ENCODE data around the gene ZBP1.

The ZBP1 gene

DNA sequence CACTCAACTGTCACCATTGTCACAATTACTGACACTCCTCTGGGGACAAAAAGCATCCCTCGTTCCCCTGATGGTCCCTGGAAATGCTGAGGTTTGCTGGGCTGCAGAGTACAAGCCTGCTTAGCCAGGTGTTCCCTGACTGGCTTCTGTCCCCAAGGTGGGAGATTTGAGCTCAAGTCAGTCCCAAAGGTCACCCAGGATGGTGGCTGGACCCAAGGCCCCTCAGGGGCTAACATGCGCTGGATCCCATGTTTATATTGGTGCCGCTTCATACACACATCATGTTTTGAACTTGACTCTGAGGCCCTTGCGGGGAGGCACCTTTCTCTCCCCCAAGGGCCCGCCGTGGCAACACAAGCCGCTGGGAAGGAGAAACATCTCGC lies 45.4 kb upstream of the ZBP1 start:
- no peak for DNase-seq (ENCODE audit: low read depth)
- TF ChIP-seq, protein P1, sequence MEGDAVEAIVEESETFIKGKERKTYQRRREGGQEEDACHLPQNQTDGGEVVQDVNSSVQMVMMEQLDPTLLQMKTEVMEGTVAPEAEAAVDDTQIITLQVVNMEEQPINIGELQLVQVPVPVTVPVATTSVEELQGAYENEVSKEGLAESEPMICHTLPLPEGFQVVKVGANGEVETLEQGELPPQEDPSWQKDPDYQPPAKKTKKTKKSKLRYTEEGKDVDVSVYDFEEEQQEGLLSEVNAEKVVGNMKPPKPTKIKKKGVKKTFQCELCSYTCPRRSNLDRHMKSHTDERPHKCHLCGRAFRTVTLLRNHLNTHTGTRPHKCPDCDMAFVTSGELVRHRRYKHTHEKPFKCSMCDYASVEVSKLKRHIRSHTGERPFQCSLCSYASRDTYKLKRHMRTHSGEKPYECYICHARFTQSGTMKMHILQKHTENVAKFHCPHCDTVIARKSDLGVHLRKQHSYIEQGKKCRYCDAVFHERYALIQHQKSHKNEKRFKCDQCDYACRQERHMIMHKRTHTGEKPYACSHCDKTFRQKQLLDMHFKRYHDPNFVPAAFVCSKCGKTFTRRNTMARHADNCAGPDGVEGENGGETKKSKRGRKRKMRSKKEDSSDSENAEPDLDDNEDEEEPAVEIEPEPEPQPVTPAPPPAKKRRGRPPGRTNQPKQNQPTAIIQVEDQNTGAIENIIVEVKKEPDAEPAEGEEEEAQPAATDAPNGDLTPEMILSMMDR (conservative IDR thresholded peaks at IDR 0.05; ENCODE audit: low read depth, low read length), result no peak
- no peak overlapping the region for H3K4me3 ChIP-seq (ENCODE audit: low read length)

DNA sequence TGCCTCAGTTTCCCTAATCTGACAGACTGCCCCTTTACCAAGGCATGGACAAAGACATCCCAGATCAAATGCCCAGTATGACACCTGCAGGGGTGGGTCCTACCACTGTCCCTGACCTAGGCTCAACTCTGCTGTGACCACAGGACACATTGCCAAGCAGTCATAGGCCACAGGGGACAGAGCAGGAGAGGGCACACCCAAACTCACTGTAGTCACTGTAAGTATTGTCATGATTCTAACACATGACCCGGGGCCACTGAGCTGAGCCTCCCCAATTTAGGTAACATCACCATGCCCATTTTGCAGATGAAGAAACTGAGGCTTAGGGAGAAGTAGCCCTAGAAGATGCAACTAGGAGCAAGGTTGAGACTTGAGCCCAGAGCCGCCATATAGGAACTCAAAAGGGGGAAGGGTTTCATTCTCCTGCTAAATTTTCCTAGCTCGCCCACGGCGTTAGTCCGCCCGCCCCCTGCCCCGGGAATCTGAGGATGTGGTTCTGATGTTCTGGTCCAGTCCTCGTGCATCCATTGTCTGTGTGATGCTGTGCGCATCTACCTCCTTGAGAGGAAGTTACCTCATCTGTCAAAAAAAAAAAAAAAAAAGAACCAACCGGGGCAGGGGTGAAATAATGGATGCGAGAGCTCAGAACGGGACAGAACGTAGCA lies 44.8 kb upstream of the ZBP1 start:
- no peak for DNase-seq (ENCODE audit: low read depth)
- TF ChIP-seq, protein P1 (conservative IDR thresholded peaks at IDR 0.05; ENCODE audit: low read depth, low read length), result no peak
- no peak overlapping the region for H3K4me3 ChIP-seq (ENCODE audit: low read length)

DNA sequence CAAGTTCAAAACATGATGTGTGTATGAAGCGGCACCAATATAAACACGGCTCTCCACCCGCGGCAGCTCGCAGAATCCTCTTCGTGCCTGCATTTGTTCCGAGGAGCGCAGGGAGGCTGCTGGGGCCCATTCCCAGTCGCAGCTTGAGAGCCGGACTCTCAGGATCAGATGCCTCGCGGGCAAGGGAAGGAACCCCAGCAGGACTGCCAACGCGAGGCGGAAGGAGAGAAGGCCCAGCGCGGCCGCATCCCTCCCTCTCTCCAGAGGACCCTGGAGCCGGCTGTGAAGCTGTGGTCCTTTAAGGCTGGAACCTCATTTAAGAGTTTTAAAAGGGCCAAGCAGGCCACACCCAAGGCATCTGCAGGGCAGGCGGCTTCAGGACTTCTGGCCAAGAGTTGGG lies 44.2 kb upstream of the ZBP1 start:
- DNase-seq (ENCODE audit: low read depth), result no peak
- no peak overlapping the region for H3K4me3 ChIP-seq (ENCODE audit: low read length)
- TF ChIP-seq, protein P1 (conservative IDR thresholded peaks at IDR 0.05; ENCODE audit: low read depth, low read length), result no peak

DNA sequence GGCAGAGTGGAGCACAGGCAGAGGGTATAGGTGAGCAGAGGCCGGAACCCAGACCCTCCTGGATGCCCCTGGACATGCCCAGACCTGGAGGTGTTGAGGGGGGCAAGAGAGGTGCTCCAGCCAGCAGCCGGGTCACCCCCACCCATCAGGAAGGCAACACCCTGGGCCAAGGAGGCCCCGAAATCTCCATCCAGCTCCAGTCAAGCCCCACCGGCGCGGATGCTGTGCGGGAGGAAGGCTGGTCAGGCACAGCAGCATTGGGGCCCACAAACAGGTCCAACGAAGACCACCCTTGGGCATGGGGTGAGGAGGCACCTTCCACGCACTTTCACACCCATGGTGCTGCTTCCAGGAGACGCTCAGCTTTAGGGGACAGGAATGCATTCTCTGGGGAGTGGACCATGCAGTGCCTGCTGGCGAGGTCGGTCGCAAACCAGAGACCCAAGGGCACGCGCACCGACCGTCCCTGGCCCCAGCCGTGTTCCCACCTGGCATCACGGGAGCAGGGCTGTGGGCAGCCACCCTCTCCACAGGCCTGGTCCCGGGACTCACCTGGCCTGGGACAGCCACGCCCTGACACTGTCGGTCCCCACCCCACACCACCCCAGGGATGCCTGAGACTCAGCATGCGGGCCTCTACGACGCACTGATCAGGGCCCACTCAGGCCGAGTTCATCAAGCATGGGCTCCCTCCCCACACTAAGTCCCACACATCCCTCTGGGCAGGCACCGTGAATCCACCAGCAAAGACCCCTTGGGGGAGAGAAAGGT lies 43.6 kb upstream of the ZBP1 start:
- H3K4me3 ChIP-seq (ENCODE audit: low read length), result no peak overlapping the region
- DNase-seq (ENCODE audit: low read depth), result no peak
- TF ChIP-seq, protein P1 (conservative IDR thresholded peaks at IDR 0.05; ENCODE audit: low read depth, low read length), result no peak

GRCh38 chr20:57663241-57663640 lies 43.0 kb upstream of the ZBP1 start:
- no peak for DNase-seq (ENCODE audit: low read depth)
- H3K4me3 ChIP-seq (ENCODE audit: low read length), result no peak overlapping the region
- TF ChIP-seq, protein P1 (conservative IDR thresholded peaks at IDR 0.05; ENCODE audit: low read depth, low read length), result no peak

DNA sequence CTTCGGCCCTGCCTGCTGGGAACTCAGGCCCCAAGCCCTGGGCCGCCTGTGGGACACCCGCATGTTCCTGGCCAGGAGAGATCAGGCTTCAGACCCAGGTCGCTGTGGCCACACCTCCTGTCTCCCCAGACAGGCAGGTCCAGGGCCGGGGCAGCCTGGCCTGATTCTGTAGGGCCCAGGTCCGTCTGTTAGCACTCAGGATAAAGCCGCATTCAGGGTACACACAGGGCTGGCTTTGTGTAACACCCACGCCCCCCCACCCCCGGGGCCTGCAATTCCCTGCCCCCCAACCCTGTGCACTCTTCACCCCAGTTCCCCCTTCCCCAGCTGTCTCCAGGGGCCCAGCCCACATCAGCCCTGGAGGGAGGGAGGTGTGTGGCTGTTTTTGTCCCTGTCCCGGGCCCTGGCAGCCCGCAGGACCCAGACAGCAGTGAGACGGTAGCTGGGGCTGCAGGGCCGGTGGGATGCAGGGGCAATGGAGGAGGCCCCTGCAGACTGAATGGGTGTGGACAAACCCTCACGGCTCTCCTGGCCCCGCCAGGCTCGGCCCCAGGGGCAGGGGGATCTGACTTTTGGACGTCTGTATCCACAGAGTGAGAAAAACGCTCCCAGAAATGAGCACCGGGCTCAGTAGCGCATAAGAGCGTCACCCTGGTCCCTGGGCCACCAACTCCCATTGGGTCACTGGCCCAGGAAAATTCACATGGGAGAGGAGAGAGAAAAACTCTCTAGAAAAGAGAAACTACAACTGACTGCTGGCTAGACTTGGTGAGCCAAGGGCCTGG lies 42.4 kb upstream of the ZBP1 start:
- H3K4me3 ChIP-seq (ENCODE audit: low read length), result no peak overlapping the region
- TF ChIP-seq, protein P1 (conservative IDR thresholded peaks at IDR 0.05; ENCODE audit: low read depth, low read length), result no peak
- DNase-seq (ENCODE audit: low read depth), result no peak

Measured in retinal pigment epithelial cell (primary cell).